NCI-H2081 treated with DMSO at 0.1 percent for 48 hours (cell line): Measurements from ENCODE around the gene USP3.

Experiments
- DNase-seq: peaks from one replicate; lab custom pipeline; 2025; lab: John Stamatoyannopoulos, UW

USP3 gene

GRCh38 chr15:63593705-63594671 is 89.6 kb downstream of the USP3 start:
- DNase-seq = no peak

- no peak for DNase-seq
Observed at GRCh38 chr15:63595065-63595464, 90.7 kb downstream of the USP3 start.

- DNase-seq = no peak
Observed at GRCh38 chr15:63595688-63596087, 91.3 kb downstream of the USP3 start.

- no peak for DNase-seq
Observed at GRCh38 chr15:63596676-63597037, 92.3 kb downstream of the USP3 start.

GRCh38 chr15:63597038-63597790 is 92.8 kb downstream of the USP3 start, which contains the start of gene FBXL22:
Gene FBXL22 (plus strand): TSS chr15:63597387. CDS start chr15:63597393, 6 bp downstream.
- no peak for DNase-seq

- DNase-seq = no peak
Observed at GRCh38 chr15:63597821-63598220, 93.4 kb downstream of the USP3 start.

- DNase-seq = no peak
Observed at GRCh38 chr15:63598473-63599400, 94.3 kb downstream of the USP3 start.

- DNase-seq = peak; percentile 49
Observed at GRCh38 chr15:63599401-63600000, 95.1 kb downstream of the USP3 start.

- no peak for DNase-seq
Observed at GRCh38 chr15:63600001-63600615, 95.7 kb downstream of the USP3 start.

GRCh38 chr15:63600616-63601025 is 96.2 kb downstream of the USP3 start:
- peak; percentile 59 for DNase-seq

GRCh38 chr15:63601026-63601703 is 96.8 kb downstream of the USP3 start:
- no peak for DNase-seq

- DNase-seq = peak; percentile 29
Observed at GRCh38 chr15:63601704-63602185, 97.4 kb downstream of the USP3 start.

- DNase-seq = no peak
Observed at GRCh38 chr15:63602595-63602994, 98.2 kb downstream of the USP3 start.

GRCh38 chr15:63603516-63603915 is 99.1 kb downstream of the USP3 start:
- DNase-seq = no peak

- no peak for DNase-seq
Observed at GRCh38 chr15:63604281-63604680, 99.9 kb downstream of the USP3 start.

- no peak for DNase-seq
Observed at GRCh38 chr15:63605036-63605435, 100.6 kb downstream of the USP3 start.

GRCh38 chr15:63605816-63606215 is 101.4 kb downstream of the USP3 start:
- no peak for DNase-seq

GRCh38 chr15:63606308-63606707 is 101.9 kb downstream of the USP3 start:
- DNase-seq = no peak

GRCh38 chr15:63608989-63609388 is 104.6 kb downstream of the USP3 start:
- no peak for DNase-seq

- no peak for DNase-seq
Observed at GRCh38 chr15:63609448-63609847, 105.1 kb downstream of the USP3 start.
